CD4-positive, alpha-beta T cell treated with Interleukin-17A for 1 hour (primary cell): Measurements from ENCODE around the gene SRPRB.
"Not testable (repeated sequence)": the region's sequence is repeated elsewhere in the genome, so short reads cannot be mapped to it uniquely, and the experiment has no call there.

Experiments used
- DNase-seq: peaks from one replicate; pipeline ENCODE4 v3.0.0-alpha.2; 2020

Gene SRPRB

GRCh38 chr3:133779626-133780203, 25.9 kb upstream of the SRPRB start:
- no peak for DNase-seq

DNA sequence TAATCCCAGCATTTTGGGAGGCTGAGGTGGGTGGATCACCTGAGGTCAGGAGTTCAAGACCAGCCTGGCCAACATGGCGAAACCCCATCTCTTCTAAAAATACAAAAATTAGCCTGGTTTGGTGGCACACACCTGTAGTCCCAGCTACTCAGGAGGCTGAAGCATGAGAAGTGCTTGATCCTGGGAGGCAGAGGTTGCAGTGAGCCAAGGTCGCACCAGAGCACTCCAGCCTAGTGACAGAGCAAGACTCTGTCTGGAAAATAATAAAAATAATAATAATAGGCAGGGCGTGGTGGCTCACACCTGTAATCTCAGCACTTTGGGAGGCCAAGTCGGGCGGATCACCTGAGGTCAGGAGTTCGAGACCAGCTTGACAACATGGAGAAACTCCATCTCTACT, 24.9 kb upstream of the SRPRB start:
- not testable (repeated sequence) for DNase-seq

GRCh38 chr3:133781570-133781969, 24.0 kb upstream of the SRPRB start:
- DNase-seq, result no peak

DNA sequence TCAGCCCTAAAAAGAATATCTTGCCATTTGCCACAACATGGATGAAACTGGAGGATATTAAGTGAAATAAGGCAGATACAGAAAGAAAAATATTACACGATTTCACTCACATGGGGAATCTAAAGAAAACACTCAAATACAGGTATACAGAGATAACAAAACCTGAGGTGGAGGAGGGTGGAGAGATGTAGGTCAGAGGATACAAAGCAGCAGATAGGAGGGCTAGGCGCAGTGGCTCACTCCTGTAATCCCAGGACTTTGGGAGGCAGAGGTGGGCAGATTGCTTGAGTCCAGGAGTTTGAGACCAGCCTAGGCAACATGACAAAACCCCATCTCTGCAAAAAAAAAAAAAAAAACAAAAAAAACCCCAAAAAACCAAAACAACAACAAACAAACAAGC, 23.2 kb upstream of the SRPRB start:
- DNase-seq, result no peak

DNA sequence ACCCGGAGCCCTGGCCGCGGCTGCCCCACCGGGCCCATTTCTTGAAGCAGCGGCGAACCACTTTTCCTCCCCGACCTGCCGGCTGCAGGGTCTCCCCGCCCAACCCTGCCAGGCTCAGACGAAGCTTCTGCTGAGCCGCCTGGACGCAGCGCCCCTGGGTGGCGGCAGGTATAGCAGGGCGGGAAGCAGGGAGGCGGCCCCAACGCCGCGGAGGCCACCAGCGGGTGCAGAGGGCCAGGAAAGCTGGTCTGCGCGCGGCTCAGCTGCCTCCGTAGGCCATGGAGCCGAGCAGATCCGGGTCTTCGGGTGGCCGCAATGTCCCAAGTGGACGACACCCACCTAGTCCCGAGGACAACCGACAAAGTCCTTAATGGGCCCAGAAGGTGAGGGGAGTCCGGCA, 21.9 kb upstream of the SRPRB start:
- no peak for DNase-seq

- DNase-seq, result no peak
Measured at GRCh38 chr3:133788024-133788423, 17.6 kb upstream of the SRPRB start.

DNA sequence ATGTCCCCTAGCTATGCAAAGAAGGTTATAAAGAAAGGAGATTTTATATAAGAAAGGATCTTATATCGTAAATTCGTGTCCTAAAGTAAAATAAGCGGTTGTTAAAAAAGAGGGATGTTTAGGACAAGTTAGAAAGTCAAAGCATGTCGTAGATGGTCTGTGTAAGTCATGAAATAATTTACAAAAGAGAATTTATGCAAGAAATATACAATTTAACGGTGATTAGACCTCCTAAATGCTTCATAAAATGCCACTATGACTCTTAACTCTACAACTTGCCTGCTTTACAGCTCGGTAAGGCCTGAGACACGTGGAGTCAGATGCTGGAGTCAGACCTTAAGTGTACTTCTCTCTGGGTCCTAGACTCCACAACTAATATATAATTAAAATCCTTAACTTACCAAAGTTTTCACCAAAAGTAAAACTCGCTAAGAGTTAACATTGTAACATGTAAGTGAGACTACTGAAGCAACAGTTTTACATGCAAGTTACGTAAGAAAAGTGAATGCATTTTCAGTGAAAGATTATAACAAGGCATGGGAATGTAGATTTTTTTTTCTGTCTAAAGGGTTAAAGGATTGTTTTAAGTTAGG, 13.3 kb upstream of the SRPRB start:
- DNase-seq, result no peak

DNA sequence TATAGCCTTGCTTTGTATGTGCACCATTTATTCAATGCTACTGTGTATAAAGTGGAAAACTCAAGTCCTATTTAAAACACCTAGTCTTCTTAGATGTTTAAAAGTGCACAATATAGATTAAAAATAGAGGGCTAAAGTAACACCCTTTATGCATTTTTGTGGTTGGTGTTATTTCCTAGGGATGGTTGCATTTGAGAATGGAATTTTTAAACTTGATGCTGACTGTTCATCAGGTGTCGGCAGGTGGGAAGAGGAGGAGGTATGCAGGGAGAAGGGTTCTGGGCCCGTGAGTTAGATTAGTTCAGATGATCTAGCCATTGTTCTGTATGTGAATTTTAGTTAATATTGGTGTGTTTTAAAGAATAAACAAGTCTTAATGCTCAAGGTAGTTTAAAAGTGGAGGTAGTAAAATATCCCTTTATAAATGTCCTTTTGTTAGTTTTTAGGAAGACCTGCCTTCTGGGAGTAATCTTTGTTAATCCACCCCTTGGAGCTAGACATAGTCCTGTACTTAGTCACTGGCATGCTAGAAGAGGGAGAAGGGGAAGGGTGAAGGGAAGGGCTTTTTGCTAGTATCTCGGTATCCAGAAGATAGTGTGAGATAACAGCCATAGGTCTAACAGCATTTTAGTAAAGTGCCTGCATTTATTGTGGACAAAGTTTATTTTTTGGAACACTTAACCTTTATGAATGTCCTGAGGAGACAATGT, 8.1 kb upstream of the SRPRB start:
- DNase-seq, result no peak

GRCh38 chr3:133799794-133800585, 5.6 kb upstream of the SRPRB start:
- no peak for DNase-seq

GRCh38 chr3:133803469-133803868, 2.1 kb upstream of the SRPRB start:
- DNase-seq, result no peak

DNA sequence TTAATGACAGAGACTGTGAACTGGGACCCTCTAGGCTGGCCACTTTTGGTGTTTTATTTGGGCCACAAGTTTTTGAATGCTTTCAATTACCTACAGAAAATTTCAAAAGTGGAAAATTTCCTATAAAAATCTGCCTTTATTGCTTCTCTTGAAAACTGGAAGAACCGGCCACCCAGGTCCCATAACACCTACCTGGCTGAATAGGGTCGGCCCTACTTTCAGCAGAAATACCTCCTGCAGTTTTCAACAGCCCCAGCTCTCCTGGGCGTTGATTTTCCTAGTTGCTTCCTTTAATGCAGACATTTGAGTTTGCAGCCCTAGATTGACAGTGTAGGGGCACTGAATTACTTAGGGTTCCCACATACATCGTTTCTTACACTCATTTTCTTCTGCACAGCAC, 719 bp upstream of the SRPRB start:
- no peak for DNase-seq

DNA sequence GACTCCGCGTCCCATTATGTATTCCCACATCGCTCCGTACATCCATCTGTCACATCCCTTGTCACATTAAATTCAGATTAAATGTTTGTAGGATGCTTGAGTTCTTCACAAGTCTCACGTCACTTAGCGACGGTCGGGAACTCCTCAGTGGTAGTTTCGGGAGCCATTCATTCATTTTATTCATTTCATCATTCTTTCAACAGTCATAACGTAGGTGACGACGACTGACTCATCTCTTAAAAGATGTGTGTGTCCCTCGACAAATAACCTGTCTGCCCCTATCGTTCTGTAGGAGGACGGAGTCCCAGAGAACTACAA, 272 bp upstream of the SRPRB start:
- no peak for DNase-seq

DNA sequence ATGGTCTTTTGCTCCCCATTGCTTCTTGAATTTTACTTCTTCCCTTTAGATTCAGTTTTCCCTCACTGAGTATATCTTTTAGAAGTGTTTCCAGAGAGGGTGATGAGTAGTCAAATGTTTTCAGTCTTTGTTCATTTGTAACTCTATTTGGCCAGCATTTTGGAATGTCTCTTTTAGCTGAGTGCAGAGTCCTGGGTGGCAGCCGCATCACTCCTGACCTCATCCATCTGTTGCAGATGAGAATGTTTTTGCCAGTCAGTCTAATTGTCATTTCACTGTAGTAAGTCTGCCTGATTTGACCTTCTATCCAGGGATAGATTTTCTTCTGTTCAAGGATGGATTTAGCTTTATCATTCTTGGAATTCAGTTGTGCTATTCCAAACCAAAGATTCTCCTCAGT, 7.3 kb downstream of the SRPRB start:
- no peak for DNase-seq

- DNase-seq, result no peak
Measured at GRCh38 chr3:133815386-133815785, 9.8 kb downstream of the SRPRB start.

GRCh38 chr3:133820129-133820528, 14.5 kb downstream of the SRPRB start:
- no peak for DNase-seq

DNA sequence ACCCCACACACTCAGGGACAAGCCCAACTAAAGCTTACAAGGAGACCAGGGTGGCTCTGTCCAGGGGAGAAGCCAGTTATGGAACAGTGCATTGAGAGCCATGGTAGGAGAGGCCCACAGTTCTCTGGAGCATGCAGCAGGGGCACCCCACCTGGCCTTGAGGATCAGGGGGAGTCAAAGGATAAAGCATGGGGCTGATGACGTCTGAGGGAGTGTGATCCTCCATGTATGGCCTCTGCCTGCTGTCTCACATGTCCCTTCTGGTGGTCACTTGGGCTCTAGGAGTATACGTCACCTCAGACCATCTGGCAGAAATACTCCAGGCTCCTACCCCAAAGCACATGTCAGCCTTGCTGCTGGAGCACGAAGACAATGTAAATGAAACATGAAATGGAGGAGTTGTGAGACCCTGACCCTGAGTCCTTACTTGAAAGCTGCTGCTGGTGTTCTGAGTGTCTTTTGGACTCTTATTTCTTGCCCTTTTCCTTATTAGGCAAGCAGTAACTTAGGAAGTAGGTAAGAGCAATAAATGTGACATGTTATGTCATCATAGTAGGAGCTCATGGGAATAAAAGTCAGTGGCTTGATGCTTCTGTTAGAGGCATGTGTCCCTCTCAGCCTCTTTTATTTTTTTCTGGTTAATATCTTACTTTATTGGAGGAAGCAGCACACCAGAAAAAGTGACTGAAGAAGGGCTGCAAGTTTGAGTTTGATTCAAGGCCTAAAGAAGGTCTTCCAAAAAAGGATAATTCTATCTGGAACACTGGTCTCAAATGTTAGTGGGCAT, 15.5 kb downstream of the SRPRB start:
- no peak for DNase-seq

DNA sequence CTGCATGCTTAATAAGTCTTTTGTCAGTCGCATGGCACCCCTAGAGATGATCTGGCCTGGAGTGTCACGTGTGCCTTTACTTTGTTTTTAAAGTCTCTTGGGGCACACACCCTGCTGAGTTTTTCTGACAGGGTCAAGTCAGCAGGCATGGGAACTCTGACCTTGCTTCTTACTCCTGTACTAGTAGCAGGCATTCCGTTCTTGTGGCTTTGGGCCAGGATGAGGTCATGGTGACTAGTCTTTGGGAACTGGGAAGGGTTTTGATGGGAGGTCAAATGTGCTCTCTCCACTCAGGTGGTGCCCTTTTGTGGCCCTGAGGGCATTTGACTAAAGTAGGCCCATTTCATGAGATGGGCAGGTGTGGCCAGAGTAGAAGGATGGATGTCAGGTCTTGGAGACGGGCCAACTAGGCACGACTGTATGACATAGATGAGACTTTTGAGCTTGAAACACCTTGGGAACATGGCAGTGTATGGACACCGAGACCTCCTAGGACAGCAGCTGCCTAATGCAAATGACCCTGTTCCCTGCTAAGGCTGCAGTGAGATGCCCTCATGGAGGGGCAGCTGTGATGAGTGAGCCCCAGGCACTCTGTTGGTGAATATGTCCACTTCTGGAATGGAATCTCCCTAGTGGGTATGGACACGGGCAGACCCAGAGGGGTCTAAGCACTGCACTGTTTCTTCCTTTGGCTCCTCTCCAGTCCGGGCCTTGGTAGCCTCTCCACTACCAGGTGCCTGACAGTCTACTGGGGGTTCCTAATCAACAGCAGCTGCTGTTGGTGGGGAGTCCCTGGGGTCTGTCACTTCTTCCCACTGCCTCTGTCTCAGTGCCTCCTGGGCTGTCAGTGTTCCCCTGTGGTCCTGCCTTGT, 16.4 kb downstream of the SRPRB start:
- DNase-seq, result no peak

DNA sequence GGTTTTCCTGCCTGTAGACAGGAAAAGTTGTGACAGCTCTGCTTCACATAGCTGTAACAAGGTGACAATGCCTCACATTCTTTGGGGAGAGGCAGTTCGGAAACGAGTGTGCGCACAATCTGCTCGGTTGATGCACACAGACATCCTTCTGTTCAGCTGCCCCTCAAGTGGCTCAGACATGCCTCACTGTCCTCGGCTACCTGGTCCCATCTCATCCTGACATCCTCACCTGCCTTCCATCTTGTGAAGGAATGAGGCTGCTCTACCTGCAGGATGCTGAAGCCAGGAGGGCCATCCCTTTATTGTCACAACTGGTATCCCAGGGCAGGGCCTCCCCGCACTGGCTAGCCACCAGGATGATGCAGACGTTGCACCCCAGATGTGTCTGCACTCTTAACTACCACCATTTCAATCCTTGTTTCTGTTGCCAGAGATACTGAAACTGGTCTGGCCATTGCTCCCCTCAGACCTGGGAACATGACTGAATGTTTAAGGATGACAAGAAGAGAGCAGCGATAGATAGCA, 19.4 kb downstream of the SRPRB start:
- no peak for DNase-seq

GRCh38 chr3:133825969-133826727, 20.5 kb downstream of the SRPRB start:
- DNase-seq, result no peak

GRCh38 chr3:133827136-133827535, 21.5 kb downstream of the SRPRB start:
- DNase-seq, result no peak

GRCh38 chr3:133827684-133828083, 22.1 kb downstream of the SRPRB start:
- no peak for DNase-seq
